ENCODE measurements around the gene ZNF311. TPM values are rescaled to one million over a fixed set of nuclear protein-coding genes. Genes with fewer than 3 reads are reported as not detected.

ZNF311 gene
- polyA plus RNA-seq (2013, experiment 1 of 2): 0.18 TPM
- 0.10 TPM for polyA plus RNA-seq (2013, experiment 2 of 2)

- WGBS, 2 experiments (ENCODE audit: insufficient coverage in 2 of 2): 87 to 90% methylated on average over 18 to 23 of the region's 29 CpGs
- Histone ChIP-seq H3K4me3 (ENCODE audit: extremely low read depth, insufficient read depth, low read length, poor library complexity, severe bottlenecking) (no peak within 1 kb of the TSS), H3K27ac (ENCODE audit: low read depth, low read length, severe bottlenecking) (no peak within 1 kb of the TSS), H3K36me3 (ENCODE audit: control insufficient read depth, insufficient read depth, low read length) (no peaks in the 10 kb centered on the region), H3K9me3 (ENCODE audit: control insufficient read depth, low read length) (no peaks in the 10 kb centered on the region), H3K4me1 (ENCODE audit: control insufficient read depth, insufficient read depth, low read length, poor library complexity, severe bottlenecking) (no peaks in the 10 kb centered on the region)
Observed at GRCh38 chr6:29005183-29005885, at the start of gene ZNF311. TSS of gene ZNF311 (minus strand) at chr6:29005315. CDS start at chr6:29003954, 1,361 bp downstream.

GRCh38 chr6:29051680-29052079 lies 46.6 kb upstream of the ZNF311 start:
- Histone ChIP-seq H3K36me3 (ENCODE audit: control insufficient read depth, insufficient read depth, low read length) (no peaks in the 10 kb centered on the region), H3K4me3 (ENCODE audit: extremely low read depth, insufficient read depth, low read length, poor library complexity, severe bottlenecking) (no peak overlapping the region), H3K9me3 (ENCODE audit: control insufficient read depth, low read length) (no peaks in the 10 kb centered on the region), H3K4me1 (ENCODE audit: control insufficient read depth, insufficient read depth, low read length, poor library complexity, severe bottlenecking) (no peaks in the 10 kb centered on the region), H3K27ac (ENCODE audit: low read depth, low read length, severe bottlenecking) (no peak overlapping the region)
- WGBS, 2 experiments (ENCODE audit: insufficient coverage in 2 of 2): 86 to 100% methylated on average over 1 of the region's 3 CpGs

- H3K4me3 ChIP-seq (ENCODE audit: extremely low read depth, insufficient read depth, low read length, poor library complexity, severe bottlenecking): no peak within 1 kb of the TSS
- no peaks in the 10 kb centered on the region for H3K4me1 ChIP-seq (ENCODE audit: control insufficient read depth, insufficient read depth, low read length, poor library complexity, severe bottlenecking)
- WGBS, 2 experiments (ENCODE audit: insufficient coverage in 2 of 2): 67 to 100% methylated on average over 1 of the region's 1 CpG
- no peaks in the 10 kb centered on the region for H3K9me3 ChIP-seq (ENCODE audit: control insufficient read depth, low read length)
- no peaks in the 10 kb centered on the region for H3K36me3 ChIP-seq (ENCODE audit: control insufficient read depth, insufficient read depth, low read length)
- H3K27ac ChIP-seq (ENCODE audit: low read depth, low read length, severe bottlenecking): no peak within 1 kb of the TSS
Observed at GRCh38 chr6:29045075-29045474, 40.0 kb upstream of the ZNF311 start, which contains the start of gene OR2W1. TSS of gene OR2W1 (minus strand) at chr6:29045175. CDS start at chr6:29045175, 0 bp downstream.

GRCh38 chr6:29035951-29036350 lies 30.8 kb upstream of the ZNF311 start:
- no peaks in the 10 kb centered on the region for H3K36me3 ChIP-seq (ENCODE audit: control insufficient read depth, insufficient read depth, low read length)
- H3K4me1 ChIP-seq (ENCODE audit: control insufficient read depth, insufficient read depth, low read length, poor library complexity, severe bottlenecking): no peaks in the 10 kb centered on the region
- H3K27ac ChIP-seq (ENCODE audit: low read depth, low read length, severe bottlenecking): no peak overlapping the region
- no peaks in the 10 kb centered on the region for H3K9me3 ChIP-seq (ENCODE audit: control insufficient read depth, low read length)
- H3K4me3 ChIP-seq (ENCODE audit: extremely low read depth, insufficient read depth, low read length, poor library complexity, severe bottlenecking): no peak overlapping the region
- WGBS, 2 experiments (ENCODE audit: insufficient coverage in 2 of 2): 95 to 96% methylated on average over 15 to 19 of the region's 24 CpGs

- no peaks in the 10 kb centered on the region for H3K4me1 ChIP-seq (ENCODE audit: control insufficient read depth, insufficient read depth, low read length, poor library complexity, severe bottlenecking)
- no peaks in the 10 kb centered on the region for H3K9me3 ChIP-seq (ENCODE audit: control insufficient read depth, low read length)
- WGBS, 2 experiments (ENCODE audit: insufficient coverage in 2 of 2): 82 to 95% methylated on average over 10 of the region's 13 CpGs
- H3K36me3 ChIP-seq (ENCODE audit: control insufficient read depth, insufficient read depth, low read length): no peaks in the 10 kb centered on the region
- no peak overlapping the region for H3K27ac ChIP-seq (ENCODE audit: low read depth, low read length, severe bottlenecking)
- H3K4me3 ChIP-seq (ENCODE audit: extremely low read depth, insufficient read depth, low read length, poor library complexity, severe bottlenecking): no peak overlapping the region
Observed at GRCh38 chr6:29028821-29029220, 23.7 kb upstream of the ZNF311 start.

GRCh38 chr6:29025927-29026585 lies 20.9 kb upstream of the ZNF311 start:
- Histone ChIP-seq H3K9me3 (ENCODE audit: control insufficient read depth, low read length) (no peaks in the 10 kb centered on the region), H3K27ac (ENCODE audit: low read depth, low read length, severe bottlenecking) (no peak overlapping the region), H3K4me1 (ENCODE audit: control insufficient read depth, insufficient read depth, low read length, poor library complexity, severe bottlenecking) (no peaks in the 10 kb centered on the region), H3K4me3 (ENCODE audit: extremely low read depth, insufficient read depth, low read length, poor library complexity, severe bottlenecking) (no peak overlapping the region), H3K36me3 (ENCODE audit: control insufficient read depth, insufficient read depth, low read length) (no peaks in the 10 kb centered on the region)
- no CpG with 5 or more reads among the region's 2 CpGs for WGBS, 2 experiments (ENCODE audit: insufficient coverage in 2 of 2)

- Histone ChIP-seq H3K36me3 (ENCODE audit: control insufficient read depth, insufficient read depth, low read length) (no peaks in the 10 kb centered on the region), H3K27ac (ENCODE audit: low read depth, low read length, severe bottlenecking) (no peak overlapping the region), H3K9me3 (ENCODE audit: control insufficient read depth, low read length) (no peaks in the 10 kb centered on the region), H3K4me3 (ENCODE audit: extremely low read depth, insufficient read depth, low read length, poor library complexity, severe bottlenecking) (no peak overlapping the region), H3K4me1 (ENCODE audit: control insufficient read depth, insufficient read depth, low read length, poor library complexity, severe bottlenecking) (no peaks in the 10 kb centered on the region)
- no CpG with 5 or more reads among the region's 2 CpGs for WGBS, 2 experiments (ENCODE audit: insufficient coverage in 2 of 2)
Observed at GRCh38 chr6:29021434-29021833, 16.3 kb upstream of the ZNF311 start.

- no peaks in the 10 kb centered on the region for H3K4me1 ChIP-seq (ENCODE audit: control insufficient read depth, insufficient read depth, low read length, poor library complexity, severe bottlenecking)
- no peaks in the 10 kb centered on the region for H3K9me3 ChIP-seq (ENCODE audit: control insufficient read depth, low read length)
- H3K27ac ChIP-seq (ENCODE audit: low read depth, low read length, severe bottlenecking): no peak overlapping the region
- no CpG with 5 or more reads among the region's 2 CpGs for WGBS, 2 experiments (ENCODE audit: insufficient coverage in 2 of 2)
- H3K4me3 ChIP-seq (ENCODE audit: extremely low read depth, insufficient read depth, low read length, poor library complexity, severe bottlenecking): no peak overlapping the region
- H3K36me3 ChIP-seq (ENCODE audit: control insufficient read depth, insufficient read depth, low read length): no peaks in the 10 kb centered on the region
Observed at GRCh38 chr6:29019629-29020028, 14.5 kb upstream of the ZNF311 start.

- Histone ChIP-seq H3K4me3 (ENCODE audit: extremely low read depth, insufficient read depth, low read length, poor library complexity, severe bottlenecking) (no peak overlapping the region), H3K9me3 (ENCODE audit: control insufficient read depth, low read length) (no peaks in the 10 kb centered on the region), H3K36me3 (ENCODE audit: control insufficient read depth, insufficient read depth, low read length) (no peaks in the 10 kb centered on the region), H3K4me1 (ENCODE audit: control insufficient read depth, insufficient read depth, low read length, poor library complexity, severe bottlenecking) (no peaks in the 10 kb centered on the region), H3K27ac (ENCODE audit: low read depth, low read length, severe bottlenecking) (no peak overlapping the region)
- WGBS, 2 experiments (ENCODE audit: insufficient coverage in 2 of 2): 60 to 78% methylated on average over 1 of the region's 3 CpGs
Observed at GRCh38 chr6:29017428-29017802, 12.3 kb upstream of the ZNF311 start.

GRCh38 chr6:29016559-29017427 lies 11.7 kb upstream of the ZNF311 start:
- peak overlapping the region; percentile 52 for H3K4me3 ChIP-seq (ENCODE audit: extremely low read depth, insufficient read depth, low read length, poor library complexity, severe bottlenecking)
- 2 to 3% methylated on average over 17 to 28 of the region's 41 CpGs for WGBS, 2 experiments (ENCODE audit: insufficient coverage in 2 of 2)
- no peaks in the 10 kb centered on the region for H3K36me3 ChIP-seq (ENCODE audit: control insufficient read depth, insufficient read depth, low read length)
- no peaks in the 10 kb centered on the region for H3K9me3 ChIP-seq (ENCODE audit: control insufficient read depth, low read length)
- no peak overlapping the region for H3K27ac ChIP-seq (ENCODE audit: low read depth, low read length, severe bottlenecking)
- H3K4me1 ChIP-seq (ENCODE audit: control insufficient read depth, insufficient read depth, low read length, poor library complexity, severe bottlenecking): no peaks in the 10 kb centered on the region
